Neuronal stem cell (in vitro differentiated cells): ENCODE measurements around the gene CFAP53.

Experiments
- DNase-seq: peaks from one replicate; pipeline ENCODE4 v3.0.0-alpha.2; 2013; ENCODE audit warnings: low spot score
- H2AFZ ChIP-seq: one replicate; pipeline ENCODE4 v1.6.1; 2013; ENCODE audit warnings: mild to moderate bottlenecking, low read length, inconsistent platforms
- H2AK5ac ChIP-seq: 2 replicates; pipeline ENCODE4 v1.6.1; 2013; ENCODE audit warnings: low read depth, mild to moderate bottlenecking, inconsistent platforms, low read length, moderate library complexity, mixed read lengths
- H2BK120ac ChIP-seq: 2 replicates; pipeline ENCODE4 v1.6.1; 2013; ENCODE audit warnings: low read depth, mild to moderate bottlenecking, inconsistent platforms, low read length, moderate library complexity, mixed read lengths
- H2BK12ac ChIP-seq: one replicate; pipeline ENCODE4 v1.6.1; 2013; ENCODE audit warnings: low read length, inconsistent platforms
- H2BK15ac ChIP-seq: 2 replicates; pipeline ENCODE4 v1.6.1; 2013; ENCODE audit warnings: mild to moderate bottlenecking, low read length, inconsistent platforms, mixed read lengths
- H2BK5ac ChIP-seq: one replicate; pipeline ENCODE4 v1.6.1; 2013; ENCODE audit warnings: inconsistent platforms, mild to moderate bottlenecking, low read length, moderate library complexity
- H3K14ac ChIP-seq: one replicate; pipeline ENCODE4 v1.6.1; 2013; ENCODE audit warnings: low read length, inconsistent platforms
- H3K18ac ChIP-seq: 2 replicates; pipeline ENCODE4 v1.6.1; 2013; ENCODE audit warnings: low read length, inconsistent platforms
- H3K23ac ChIP-seq: 2 replicates; pipeline ENCODE4 v1.6.1; 2013; ENCODE audit warnings: low read depth, mild to moderate bottlenecking, mixed read lengths, low read length, inconsistent platforms; ENCODE audit not compliant: poor library complexity
- H3K27ac ChIP-seq: replicated peaks from 3 replicates; pipeline ENCODE4 v1.5.1; 2013; ENCODE audit warnings: low read length, inconsistent platforms
- H3K27me3 ChIP-seq, 3 experiments: 2 replicates each; pipeline ENCODE4 v1.6.1; 2013; ENCODE audit warnings: low read length in 3 of 3, mild to moderate bottlenecking in 2 of 3, inconsistent platforms in 1 of 3, low read depth in 1 of 3, mixed read lengths in 1 of 3, moderate library complexity in 1 of 3; ENCODE audit not compliant: control insufficient read depth in 3 of 3, insufficient read depth in 3 of 3
- H3K36me3 ChIP-seq, 2 donors: replicated peaks in 1 of 2; 2 replicates each; pipeline ENCODE4 v1.6.1; 2013; ENCODE audit warnings: low read length in 2 of 2; ENCODE audit not compliant: control insufficient read depth in 2 of 2, insufficient read depth in 2 of 2
- H3K4ac ChIP-seq: 2 replicates; pipeline ENCODE4 v1.6.1; 2013; ENCODE audit warnings: inconsistent platforms, mild to moderate bottlenecking, low read length, moderate library complexity
- H3K4me1 ChIP-seq, 2 donors: 1 replicate in 1 of 2; 2 replicates in 1 of 2; pipeline ENCODE4 v1.6.1; 2013; ENCODE audit warnings: low read length in 2 of 2, low read depth in 1 of 2; ENCODE audit not compliant: control insufficient read depth in 2 of 2, insufficient read depth in 1 of 2
- H3K4me2 ChIP-seq: one replicate; pipeline ENCODE4 v1.6.1; 2013; ENCODE audit warnings: mild to moderate bottlenecking, low read length, inconsistent platforms; ENCODE audit not compliant: insufficient read depth, poor library complexity, severe bottlenecking
- H3K4me3 ChIP-seq, 2 donors: 2 replicates each; pipeline ENCODE4 v1.5.1; 2013; ENCODE audit warnings: low read length in 2 of 2, mild to moderate bottlenecking in 2 of 2, inconsistent platforms in 1 of 2, moderate library complexity in 1 of 2
- H3K79me1 ChIP-seq: one replicate; pipeline ENCODE4 v1.6.1; 2013; ENCODE audit warnings: low read depth, mild to moderate bottlenecking, inconsistent platforms, low read length, moderate library complexity
- H3K9ac ChIP-seq: one replicate; pipeline ENCODE4 v1.6.1; 2013; ENCODE audit warnings: mild to moderate bottlenecking, low read depth, low read length, inconsistent platforms; ENCODE audit not compliant: poor library complexity
- H3K9me3 ChIP-seq, 2 donors: replicated peaks in 1 of 2; 2 replicates each; pipeline versions ENCODE3 to v1.6.1; 2013; ENCODE audit warnings: low read length in 2 of 2, mild to moderate bottlenecking in 2 of 2, inconsistent platforms in 1 of 2, low read depth in 1 of 2, mixed read lengths in 1 of 2, moderate library complexity in 1 of 2; ENCODE audit not compliant: control insufficient read depth in 2 of 2, insufficient read depth in 1 of 2
- H4K8ac ChIP-seq: one replicate; pipeline ENCODE4 v1.6.1; 2013; ENCODE audit warnings: low read depth, mild to moderate bottlenecking, inconsistent platforms, low read length, moderate library complexity
- H4K91ac ChIP-seq: one replicate; pipeline ENCODE4 v1.6.1; 2013; ENCODE audit warnings: low read length, low read depth, mild to moderate bottlenecking, inconsistent platforms; ENCODE audit not compliant: poor library complexity
- WGBS, 2 donors: extraction: QIAGEN DNeasy Blood & Tissue Kit; methylation state at CpG; one replicate each; pipeline ENCODE4 v1.1.7; 2013; ENCODE audit warnings: missing lambda C conversion rate in 2 of 2, mixed read lengths in 1 of 2; ENCODE audit not compliant: insufficient read length in 2 of 2, insufficient replicate concordance in 1 of 2; ENCODE audit errors: extremely low coverage in 2 of 2; 5-methylcytosine and 5-hydroxymethylcytosine counted together

The CFAP53 gene

DNA sequence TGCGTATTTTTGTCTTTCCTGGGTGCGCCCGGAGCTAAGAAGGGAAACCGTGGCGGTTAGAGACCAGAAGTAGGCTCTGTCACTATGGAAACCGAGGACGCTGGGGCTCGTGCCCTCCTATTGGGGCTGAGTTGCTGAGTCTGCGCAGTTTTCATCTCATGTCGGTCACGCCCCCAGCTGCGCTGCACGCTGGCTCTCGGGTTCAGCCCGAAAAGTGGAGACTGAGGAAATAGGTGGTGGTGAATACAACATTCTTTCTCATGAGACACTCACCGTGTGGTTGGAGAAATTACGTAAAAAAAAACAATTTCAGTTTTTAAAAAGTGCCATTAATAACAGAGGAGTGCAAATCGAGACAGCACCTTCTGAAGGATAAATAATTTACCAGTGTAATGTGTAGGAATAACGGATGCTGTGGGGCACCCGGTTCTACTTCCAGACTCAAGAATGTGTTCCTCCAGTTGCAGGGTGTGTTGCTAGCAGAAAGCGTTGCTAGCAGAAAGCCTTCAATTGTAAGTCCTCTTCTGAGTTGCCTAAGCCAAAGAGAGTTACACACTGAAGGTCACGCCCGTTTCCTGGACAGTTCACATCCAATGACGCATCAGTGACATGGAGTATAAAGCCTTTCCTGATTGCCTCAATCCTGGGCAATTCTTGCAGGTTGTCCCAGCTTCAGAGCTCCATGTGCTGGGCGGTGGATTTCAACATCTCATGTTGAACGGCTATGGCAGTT is 41.6 kb upstream of the CFAP53 start:
- Histone ChIP-seq H3K14ac (no peak overlapping the region), H2BK5ac (no peak overlapping the region), H3K27me3 (peaks cover 0 to 6% (median 2%) of the 10 kb centered on the region in 3 experiments), H3K23ac (no peak overlapping the region), H3K4ac (no peak overlapping the region), H2BK12ac (no peak overlapping the region), H4K91ac (no peak overlapping the region), H4K8ac (no peak overlapping the region), H3K18ac (no peak overlapping the region), H2BK120ac (no peak overlapping the region), H3K9ac (no peak overlapping the region), H3K27ac (no peak overlapping the region), H2BK15ac (no peak overlapping the region), H3K36me3 (no peaks in the 10 kb centered on the region), H3K79me1 (no peaks in the 10 kb centered on the region), H3K4me3 (peak overlapping the region; percentile 59 to 80), H3K4me2 (peak overlapping the region; percentile 39), H3K9me3 (peaks cover 0 to 2% of the 10 kb centered on the region in 2 donors), H2AFZ (peak overlapping the region; percentile 95), H2AK5ac (no peak overlapping the region), H3K4me1 (peaks cover 3 to 5% of the 10 kb centered on the region in 2 donors)
- WGBS, 2 donors: no CpG with 5 or more reads among the region's 26 CpGs
- DNase-seq: peak; percentile 81

- H3K4me1 ChIP-seq: peaks cover 3 to 5% of the 10 kb centered on the region in 2 donors
- no peak overlapping the region for H2BK12ac ChIP-seq
- H4K8ac ChIP-seq: no peak overlapping the region
- no peaks in the 10 kb centered on the region for H3K36me3 ChIP-seq
- no peak overlapping the region for H2AK5ac ChIP-seq
- peaks cover 0 to 2% of the 10 kb centered on the region in 2 donors for H3K9me3 ChIP-seq
- peak overlapping the region; percentile 39 for H3K4me2 ChIP-seq
- no peak overlapping the region for H3K23ac ChIP-seq
- H3K27ac ChIP-seq: no peak overlapping the region
- DNase-seq: no peak
- no peak overlapping the region for H2BK5ac ChIP-seq
- no peak overlapping the region for H3K4ac ChIP-seq
- H2BK15ac ChIP-seq: no peak overlapping the region
- no peak overlapping the region for H4K91ac ChIP-seq
- H3K14ac ChIP-seq: no peak overlapping the region
- peak overlapping the region; percentile 59 to 80 for H3K4me3 ChIP-seq
- no peak overlapping the region for H2BK120ac ChIP-seq
- H2AFZ ChIP-seq: peak overlapping the region; percentile 95
- WGBS, 2 donors: no CpG with 5 or more reads among the region's 8 CpGs
- no peaks in the 10 kb centered on the region for H3K79me1 ChIP-seq
- H3K9ac ChIP-seq: no peak overlapping the region
- peaks cover 0 to 10% (median 2%) of the 10 kb centered on the region in 3 experiments for H3K27me3 ChIP-seq
- no peak overlapping the region for H3K18ac ChIP-seq
Measured at GRCh38 chr18:50307400-50307737, 41.1 kb upstream of the CFAP53 start.

DNA sequence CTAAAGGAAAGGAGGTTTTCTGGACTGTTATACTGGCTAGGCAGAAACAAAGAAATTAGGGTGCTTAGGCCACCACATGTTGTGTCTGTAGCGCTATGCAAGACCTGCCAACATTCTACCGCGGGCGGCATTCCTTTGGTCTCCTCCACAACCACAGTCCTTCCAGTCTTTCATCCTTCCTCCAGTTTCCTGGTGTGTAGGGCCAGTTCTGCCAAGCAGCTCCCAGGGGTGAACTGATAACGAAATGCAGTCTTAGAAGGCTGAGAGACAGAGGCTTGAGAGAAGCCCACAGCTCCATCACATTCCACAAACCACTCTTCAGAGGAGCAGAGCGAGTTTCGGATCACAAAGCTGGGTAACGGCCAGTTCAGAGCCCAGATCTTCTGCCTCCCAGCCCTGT is 40.6 kb upstream of the CFAP53 start:
- H3K79me1 ChIP-seq: no peaks in the 10 kb centered on the region
- no peak for DNase-seq
- H3K4me2 ChIP-seq: no peak overlapping the region
- H3K9me3 ChIP-seq: peaks cover 0 to 2% of the 10 kb centered on the region in 2 donors
- H2BK5ac ChIP-seq: no peak overlapping the region
- no peaks in the 10 kb centered on the region for H3K36me3 ChIP-seq
- no peak overlapping the region for H2AK5ac ChIP-seq
- H4K8ac ChIP-seq: no peak overlapping the region
- peak overlapping the region; percentile 95 for H2AFZ ChIP-seq
- H3K27ac ChIP-seq: no peak overlapping the region
- H3K18ac ChIP-seq: no peak overlapping the region
- H3K9ac ChIP-seq: no peak overlapping the region
- no peak overlapping the region for H2BK12ac ChIP-seq
- H2BK120ac ChIP-seq: no peak overlapping the region
- WGBS, 2 donors: no CpG with 5 or more reads among the region's 8 CpGs
- no peak overlapping the region for H3K4ac ChIP-seq
- peak overlapping the region in 1 of 2 donors; percentile 59 for H3K4me3 ChIP-seq
- H4K91ac ChIP-seq: no peak overlapping the region
- H3K4me1 ChIP-seq: peaks cover 3 to 5% of the 10 kb centered on the region in 2 donors
- no peak overlapping the region for H2BK15ac ChIP-seq
- no peak overlapping the region for H3K14ac ChIP-seq
- H3K23ac ChIP-seq: no peak overlapping the region
- H3K27me3 ChIP-seq: peaks cover 0 to 5% (median 2%) of the 10 kb centered on the region in 3 experiments

DNA sequence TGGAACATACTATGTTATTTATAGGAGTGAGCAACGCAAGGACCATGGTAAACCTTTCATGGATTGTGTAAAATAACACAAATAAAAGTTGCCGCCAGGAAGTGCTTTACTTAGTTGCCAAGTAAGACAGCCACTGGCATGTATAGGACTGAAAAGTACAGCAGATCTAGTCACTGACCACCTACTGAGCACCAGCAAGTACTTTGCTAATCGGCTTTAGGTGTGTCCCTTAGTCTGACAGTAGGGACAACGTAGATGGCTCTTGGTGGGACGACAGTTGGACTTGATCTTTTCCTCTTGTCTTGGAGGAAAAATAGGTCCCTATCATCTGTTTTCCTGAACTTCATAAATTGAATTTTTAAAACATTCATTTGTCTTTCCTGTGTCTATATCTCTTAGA is 34.8 kb upstream of the CFAP53 start:
- H3K27me3 ChIP-seq: peaks cover 0 to 13% (median 0%) of the 10 kb centered on the region in 3 experiments
- no CpG with 5 or more reads among the region's 5 CpGs for WGBS, 2 donors
- no peak overlapping the region for H3K4ac ChIP-seq
- H2BK120ac ChIP-seq: no peak overlapping the region
- H3K18ac ChIP-seq: no peak overlapping the region
- no peak overlapping the region for H4K8ac ChIP-seq
- H3K9ac ChIP-seq: no peak overlapping the region
- no peaks in the 10 kb centered on the region for H3K4me1 ChIP-seq
- no peak overlapping the region for H2AFZ ChIP-seq
- no peaks in the 10 kb centered on the region for H3K9me3 ChIP-seq
- H3K23ac ChIP-seq: no peak overlapping the region
- no peak overlapping the region for H3K4me3 ChIP-seq
- H2BK15ac ChIP-seq: no peak overlapping the region
- no peaks in the 10 kb centered on the region for H3K36me3 ChIP-seq
- H2BK5ac ChIP-seq: no peak overlapping the region
- H3K27ac ChIP-seq: no peak overlapping the region
- no peaks in the 10 kb centered on the region for H3K79me1 ChIP-seq
- H4K91ac ChIP-seq: no peak overlapping the region
- H3K4me2 ChIP-seq: no peak overlapping the region
- no peak for DNase-seq
- no peak overlapping the region for H3K14ac ChIP-seq
- no peak overlapping the region for H2AK5ac ChIP-seq
- no peak overlapping the region for H2BK12ac ChIP-seq
